ENCODE measurements around the gene NUDT8. TPM values are rescaled to one million over a fixed set of nuclear protein-coding genes. Genes with fewer than 3 reads are reported as not detected.

Gene NUDT8
- total and polyA plus RNA-seq, 2 donors (not counting 1 experiment from before 2014, with no cell fraction given), result 6.9 to 7.1 TPM

- H3K27ac ChIP-seq (ENCODE audit: low read length in 2 of 2), result no peak overlapping the region
- Mint-ChIP-seq H3K27ac (peak overlapping the region; percentile 53), H3K27me3 (no peaks in the 10 kb centered on the region), H3K4me3 (peak overlapping the region; percentile 39), H3K9me3 (ENCODE audit: insufficient read depth) (no peaks in the 10 kb centered on the region), H3K4me1 (peaks cover 45% of the 10 kb centered on the region)
- TF ChIP-seq CTCF (IDR thresholded peaks at IDR 0.05), result no peak
- TF ChIP-seq EZH2 (IDR thresholded peaks at IDR 0.05; ENCODE audit: borderline replicate concordance, insufficient read depth, low read depth, low read length, poor library complexity, severe bottlenecking), result no peak
- no peaks in the 10 kb centered on the region for H3K27me3 ChIP-seq (replicated peaks in 1 of 4; ENCODE audit: control extremely low read depth in 1 of 4, control insufficient read depth in 3 of 4, insufficient read depth in 4 of 4, low read length in 3 of 4)
- H3K4me3 ChIP-seq (ENCODE audit: control extremely low read depth in 1 of 5, extremely low read depth in 1 of 5, insufficient read depth in 1 of 5, low read depth in 2 of 5, low read length in 4 of 5), result no peak overlapping the region
- DNase-seq, result no peak
- H3K9ac ChIP-seq (ENCODE audit: low read length), result no peak overlapping the region
- no peaks in the 10 kb centered on the region for H3K9me3 ChIP-seq (ENCODE audit: control extremely low read depth in 1 of 3, control insufficient read depth in 2 of 3, insufficient read depth in 1 of 3, low read length in 2 of 3)
- CTCF ChIA-PET, result interaction anchor here (0.8 to 8.0 kb wide), 5 partner anchors 12 to 45 kb away, joined by 3 to 85 read pairs (median 3); partner anchors contain the start of genes GSTP1 and NUDT8
- POLR2A ChIA-PET, result interaction anchor here (0.6 to 3.8 kb wide), 3 partner anchors 9 to 178 kb away, joined by 4 to 31 read pairs (median 7); partner anchors contain the start of gene NUDT8
- intact Hi-C loops (cut with micrococcal nuclease), result no loop called here
- H3K4me1 ChIP-seq (ENCODE audit: control insufficient read depth in 2 of 2, insufficient read depth in 2 of 2, low read length in 2 of 2), result peaks cover 32 to 38% of the 10 kb centered on the region in 2 donors
- no peaks in the 10 kb centered on the region for H4K20me1 ChIP-seq (ENCODE audit: control insufficient read depth, insufficient read depth, low read length, poor library complexity, severe bottlenecking)
- no peaks in the 10 kb centered on the region for H3K79me2 ChIP-seq (ENCODE audit: control insufficient read depth, insufficient read depth, low read length)
- 73% methylated on average over 9 of the region's 11 CpGs for WGBS (ENCODE audit: insufficient coverage)
- peaks cover 0 to 11% of the 10 kb centered on the region in 2 experiments for H3K36me3 ChIP-seq (replicated peaks in 1 of 2; ENCODE audit: control extremely low read depth in 1 of 2, control insufficient read depth in 1 of 2, extremely low read depth in 1 of 2, insufficient read depth in 2 of 2, low read length in 1 of 2)
- no peak for ATAC-seq (ENCODE audit: low read depth)
- no peak overlapping the region for H2AFZ ChIP-seq (ENCODE audit: insufficient read depth, low read depth, low read length, poor library complexity, severe bottlenecking)
- peak overlapping the region; percentile 79 for H3K4me2 ChIP-seq (replicated peaks; ENCODE audit: low read depth, low read length, poor library complexity, severe bottlenecking)
Observed at GRCh38 chr11:67616431-67617242, 13.1 kb downstream of the NUDT8 start.

All from B cell (primary cell).